NCI-H2107 treated with DMSO at 0.1 percent for 48 hours (cell line): ENCODE data around the gene DPP6.
"Not testable (repeated sequence)": the region's sequence is repeated elsewhere in the genome, so short reads cannot be mapped to it uniquely, and the experiment has no call there.

ENCODE experiments used
- DNase-seq: peaks from one replicate; lab custom pipeline; 2025; ENCODE audit not compliant: unreplicated experiment; lab: John Stamatoyannopoulos, UW

The DPP6 gene

GRCh38 chr7:154916856-154917807 lies 864.9 kb downstream of the DPP6 start:
- DNase-seq: no peak

GRCh38 chr7:154917808-154918160 lies 865.6 kb downstream of the DPP6 start:
- DNase-seq: no peak

GRCh38 chr7:154918266-154918665 lies 866.1 kb downstream of the DPP6 start:
- DNase-seq: no peak

GRCh38 chr7:154918741-154919140 lies 866.5 kb downstream of the DPP6 start:
- DNase-seq: no peak

- no peak for DNase-seq
Measured at GRCh38 chr7:154919344-154920225, 867.4 kb downstream of the DPP6 start.

GRCh38 chr7:154922472-154922871 lies 870.3 kb downstream of the DPP6 start:
- DNase-seq: not testable (repeated sequence)

GRCh38 chr7:154927624-154928125 lies 875.5 kb downstream of the DPP6 start:
- peak; percentile 79 for DNase-seq

GRCh38 chr7:154928136-154929005 lies 876.2 kb downstream of the DPP6 start:
- peak; percentile 93 for DNase-seq

GRCh38 chr7:154929006-154929726 lies 877.0 kb downstream of the DPP6 start:
- DNase-seq: no peak

- no peak for DNase-seq
Measured at GRCh38 chr7:154931906-154932305, 879.7 kb downstream of the DPP6 start.

- DNase-seq: not testable (repeated sequence)
Measured at GRCh38 chr7:154934353-154934952, 882.3 kb downstream of the DPP6 start.

- no peak for DNase-seq
Measured at GRCh38 chr7:154937837-154938236, 885.6 kb downstream of the DPP6 start.

GRCh38 chr7:154942691-154943090 lies 890.5 kb downstream of the DPP6 start:
- DNase-seq: no peak
